Dedifferentiated amniotic fluid mesenchymal stem cell (primary cell): ENCODE data around the gene URM1.
A peak's percentile ranks its signal among the peaks of the same experiment; 100 is the strongest.

Source experiments
- DNase-seq: peaks from one replicate; pipeline ENCODE4 v3.0.0-alpha.2; 2016; ENCODE audit errors: extremely low spot score

URM1 gene

GRCh38 chr9:128429513-128430086 is 58.4 kb downstream of the URM1 start:
- no peak for DNase-seq

GRCh38 chr9:128431207-128431606 is 60.0 kb downstream of the URM1 start:
- no peak for DNase-seq

- no peak for DNase-seq
Observed at GRCh38 chr9:128434340-128434739, 63.2 kb downstream of the URM1 start.

- DNase-seq = no peak
Observed at GRCh38 chr9:128435611-128436010, 64.4 kb downstream of the URM1 start.

- DNase-seq = peak; percentile 55
Observed at GRCh38 chr9:128438343-128439109, 67.4 kb downstream of the URM1 start.

- DNase-seq = no peak
Observed at GRCh38 chr9:128439273-128439672, 68.1 kb downstream of the URM1 start.
